Activated CD4-positive, alpha-beta T cell treated with anti-CD3 and anti-CD28 coated beads, Interleukin-2, amount 50 U/mL, for 1 hour (primary cell): ENCODE results near the gene NSUN3.

Source experiments
- DNase-seq: peaks from one replicate; pipeline ENCODE4 v3.0.0-alpha.2; 2020

Gene NSUN3

GRCh38 chr3:94130690-94131089, 67.8 kb downstream of the NSUN3 start:
- DNase-seq, result no peak

- no peak for DNase-seq
Observed at GRCh38 chr3:94132777-94133176, 69.9 kb downstream of the NSUN3 start.

GRCh38 chr3:94136133-94136532, 73.3 kb downstream of the NSUN3 start:
- no peak for DNase-seq

- DNase-seq, result no peak
Observed at GRCh38 chr3:94137377-94137776, 74.5 kb downstream of the NSUN3 start.

- DNase-seq, result no peak
Observed at GRCh38 chr3:94146455-94146854, 83.6 kb downstream of the NSUN3 start.

- DNase-seq, result no peak
Observed at GRCh38 chr3:94147012-94147411, 84.2 kb downstream of the NSUN3 start.

- no peak for DNase-seq
Observed at GRCh38 chr3:94150113-94150512, 87.3 kb downstream of the NSUN3 start.

- no peak for DNase-seq
Observed at GRCh38 chr3:94156626-94157025, 93.8 kb downstream of the NSUN3 start.

- no peak for DNase-seq
Observed at GRCh38 chr3:94158512-94158911, 95.7 kb downstream of the NSUN3 start.

- DNase-seq, result no peak
Observed at GRCh38 chr3:94159062-94159828, 96.4 kb downstream of the NSUN3 start.

GRCh38 chr3:94162700-94163099, 99.8 kb downstream of the NSUN3 start:
- DNase-seq, result no peak

- no peak for DNase-seq
Observed at GRCh38 chr3:94167346-94167745, 104.5 kb downstream of the NSUN3 start.

- no peak for DNase-seq
Observed at GRCh38 chr3:94167796-94168195, 104.9 kb downstream of the NSUN3 start.

- no peak for DNase-seq
Observed at GRCh38 chr3:94171954-94172353, 109.1 kb downstream of the NSUN3 start.

GRCh38 chr3:94172695-94173310, 109.9 kb downstream of the NSUN3 start:
- DNase-seq, result no peak

- DNase-seq, result no peak
Observed at GRCh38 chr3:94173673-94174434, 111.0 kb downstream of the NSUN3 start.

GRCh38 chr3:94175677-94176076, 112.8 kb downstream of the NSUN3 start:
- no peak for DNase-seq

- DNase-seq, result no peak
Observed at GRCh38 chr3:94176988-94177745, 114.3 kb downstream of the NSUN3 start.
